GM04504 (cell line): ENCODE results near the gene VEGFA.

ENCODE experiments used
- DNase-seq: peaks from one replicate; pipeline ENCODE4 v3.0.0-alpha.2; 2012; ENCODE audit warnings: low read depth

The VEGFA gene

GRCh38 chr6:43759136-43759906, 10.7 kb upstream of the VEGFA start:
- no peak for DNase-seq

GRCh38 chr6:43759907-43760206, 10.2 kb upstream of the VEGFA start:
- no peak for DNase-seq

- DNase-seq = no peak
Observed at GRCh38 chr6:43760210-43761168, 9.5 kb upstream of the VEGFA start.

GRCh38 chr6:43761666-43762409, 8.2 kb upstream of the VEGFA start:
- no peak for DNase-seq

- DNase-seq = no peak
Observed at GRCh38 chr6:43762410-43762768, 7.6 kb upstream of the VEGFA start.

GRCh38 chr6:43762966-43763695, 6.9 kb upstream of the VEGFA start:
- DNase-seq = no peak

- DNase-seq = no peak
Observed at GRCh38 chr6:43763812-43764522, 6.0 kb upstream of the VEGFA start.

- DNase-seq = no peak
Observed at GRCh38 chr6:43764772-43765171, 5.2 kb upstream of the VEGFA start.

GRCh38 chr6:43765776-43766499, 4.1 kb upstream of the VEGFA start:
- no peak for DNase-seq

- DNase-seq = no peak
Observed at GRCh38 chr6:43766500-43766853, 3.5 kb upstream of the VEGFA start.

GRCh38 chr6:43766964-43767461, 3.0 kb upstream of the VEGFA start:
- no peak for DNase-seq

- DNase-seq = no peak
Observed at GRCh38 chr6:43767553-43768505, 2.2 kb upstream of the VEGFA start.

- no peak for DNase-seq
Observed at GRCh38 chr6:43768506-43768860, 1.5 kb upstream of the VEGFA start.

- DNase-seq = peak; percentile 71
Observed at GRCh38 chr6:43768983-43769525, 957 bp upstream of the VEGFA start.

- peak; percentile 31 for DNase-seq
Observed at GRCh38 chr6:43770372-43771209, 580 bp downstream of the VEGFA start.

- peak; percentile 19 for DNase-seq
Observed at GRCh38 chr6:43771210-43771857, 1.3 kb downstream of the VEGFA start.

- DNase-seq = peak; percentile 42
Observed at GRCh38 chr6:43771858-43772680, 2.1 kb downstream of the VEGFA start.
